A549 (cell line): Measurements from ENCODE around the gene ADH1C. TPM values are rescaled to one million over a fixed set of nuclear protein-coding genes. Genes with fewer than 3 reads are reported as not detected.

Source experiments
- ATAC-seq, 2 experiments: fragments of 200-7000 bp in 1 of 2; fragments of >200 bp in 1 of 2; cut with Nextera tagmentation in 1 of 2; cut with Tn5 transposase in 1 of 2; 3 replicates each; pipeline versions ENCODE4 v1.8.0 to v1.9.1; 2018 to 2020; ENCODE audit warnings: mild to moderate bottlenecking in 1 of 2, moderate library complexity in 1 of 2
- CTCF ChIA-PET: fragments of 300-600 bp; sonication (Branson Sonifier 250); formaldehyde crosslinking; extraction: SDS; loops from one replicate; lab custom pipeline; 2021; ENCODE audit warnings: antibody characterized with exemption, inconsistent platforms; lab: Yijun Ruan, JAX
- POLR2A ChIA-PET: fragments of 350-600 bp; formaldehyde crosslinking; extraction: SDS; loops from one replicate; lab custom pipeline; 2021; ENCODE audit warnings: antibody characterized with exemption, inconsistent platforms; lab: Yijun Ruan, JAX
- DNase-seq, 2 experiments: peaks; one replicate each; pipeline versions ENCODE4 v3.0.0 to v3.0.0-alpha.2; 2011 to 2016; ENCODE audit warnings: low read depth in 1 of 2, low spot score in 1 of 2
- FAIRE-seq: peaks from 2 replicates; lab custom pipeline; 2011; peaks lifted over from hg19 to GRCh38; lab: Jason Lieb, UNC
- H3K27ac ChIP-seq, 2 experiments: fragments of >200 bp; sonication (Bioruptor Twin); formaldehyde crosslinking; 3 replicates each; pipeline ENCODE4 v1.5.1; 2016 to 2017
- H3K4me1 ChIP-seq: fragments of >200 bp; sonication (Bioruptor Twin); formaldehyde crosslinking; 3 replicates; pipeline ENCODE4 v1.6.1; 2016
- H3K4me2 ChIP-seq: fragments of >200 bp; sonication (Bioruptor Twin); formaldehyde crosslinking; 3 replicates; pipeline ENCODE4 v1.6.1; 2016
- H3K4me3 ChIP-seq: fragments of >200 bp; sonication (Bioruptor Twin); formaldehyde crosslinking; 3 replicates; pipeline ENCODE4 v1.5.1; 2016
- H3K9me3 ChIP-seq: fragments of >200 bp; sonication (Bioruptor Twin); formaldehyde crosslinking; 3 replicates; pipeline ENCODE4 v1.6.1; 2016
- ATOH8 ChIP-seq: fragments of 250-450 bp; sonication (Bioruptor Pico); IDR thresholded peaks from 2 replicates; pipeline ENCODE4 v1.5.0; 2020; ENCODE audit warnings: low read depth, mild to moderate bottlenecking, moderate library complexity
- BCL3 ChIP-seq: fragments of >200 bp; sonication (Bioruptor Twin); formaldehyde crosslinking; IDR thresholded peaks from 3 replicates; pipeline ENCODE4 v1.6.1; 2016
- BHLHE40 ChIP-seq: IDR thresholded peaks from 2 replicates; pipeline ENCODE4 v1.6.1; 2012; ENCODE audit warnings: low read depth, low read length, inconsistent platforms
- CEBPB ChIP-seq, 2 experiments: fragments of >200 bp in 1 of 2; sonication (Bioruptor Twin) in 1 of 2; formaldehyde crosslinking in 1 of 2; IDR thresholded peaks; 2 replicates each; pipeline ENCODE4 v1.6.1; 2012 to 2016
- CHD2 ChIP-seq: fragments of 150-350 bp; IDR thresholded peaks from 2 replicates; pipeline ENCODE4 v1.6.1; 2014; ENCODE audit warnings: low read length; ENCODE audit not compliant: partially characterized antibody
- CHD4 ChIP-seq: fragments of 200-600 bp; sonication (generic); IDR thresholded peaks from 2 replicates; pipeline ENCODE4 v1.6.1; 2016; ENCODE audit warnings: antibody characterized with exemption, mild to moderate bottlenecking, borderline replicate concordance
- CTCF ChIP-seq: fragments of >200 bp; sonication (Bioruptor Twin); formaldehyde crosslinking; IDR thresholded peaks from 3 replicates; pipeline ENCODE4 v1.5.1; 2016
- HDAC2 ChIP-seq: fragments of 200-600 bp; sonication (generic); IDR thresholded peaks from 2 replicates; pipeline ENCODE4 v1.6.1; 2016
- HES2 ChIP-seq: fragments of >200 bp; sonication (Bioruptor Twin); formaldehyde crosslinking; IDR thresholded peaks from 2 replicates; pipeline ENCODE4 v1.6.1; 2016
- HEYL ChIP-seq: fragments of 250-450 bp; sonication (Bioruptor Pico); IDR thresholded peaks from 2 replicates; pipeline ENCODE4 v1.8.0; 2021; ENCODE audit warnings: mild to moderate bottlenecking, moderate library complexity
- HOXA7 ChIP-seq: fragments of 250-450 bp; sonication (Bioruptor Pico); IDR thresholded peaks from 2 replicates; pipeline ENCODE4 v1.5.0; 2020; ENCODE audit warnings: mild to moderate bottlenecking, moderate library complexity
- JUNB ChIP-seq: fragments of >200 bp; sonication (Bioruptor Twin); formaldehyde crosslinking; IDR thresholded peaks from 2 replicates; pipeline ENCODE4 v1.6.1; 2016
- MAZ ChIP-seq: fragments of 150-350 bp; IDR thresholded peaks from 2 replicates; pipeline ENCODE4 v1.6.1; 2014; ENCODE audit warnings: antibody characterized with exemption, low read depth, low read length, borderline replicate concordance
- MYC ChIP-seq: IDR thresholded peaks from 2 replicates; pipeline ENCODE4 v1.6.1; 2012; ENCODE audit warnings: mild to moderate bottlenecking, inconsistent platforms, low read length, improper control_type of control experiment, borderline replicate concordance
- NPAS2 ChIP-seq: fragments of 250-450 bp; sonication (Bioruptor Pico); IDR thresholded peaks from 2 replicates; pipeline ENCODE4 v1.8.0; 2022; ENCODE audit warnings: mild to moderate bottlenecking, moderate library complexity, borderline replicate concordance
- NR3C1 ChIP-seq: fragments of >200 bp; sonication (Bioruptor Twin); formaldehyde crosslinking; IDR thresholded peaks from 3 replicates; pipeline ENCODE4 v1.6.1; 2017
- PBX3 ChIP-seq: IDR thresholded peaks from 2 replicates; pipeline ENCODE4 v1.6.1; 2012
- PHF8 ChIP-seq: fragments of 200-600 bp; sonication (generic); IDR thresholded peaks from 2 replicates; pipeline ENCODE4 v1.6.1; 2016; ENCODE audit warnings: low read depth, mild to moderate bottlenecking, antibody characterized with exemption, moderate library complexity, borderline replicate concordance
- POLR2A ChIP-seq: IDR thresholded peaks from 2 replicates; pipeline ENCODE4 v1.6.1; 2012; ENCODE audit warnings: mild to moderate bottlenecking, low read length
- RCOR1 ChIP-seq: fragments of 150-350 bp; IDR thresholded peaks from 2 replicates; pipeline ENCODE4 v1.6.1; 2014; ENCODE audit warnings: antibody characterized with exemption, low read length, low read depth
- ZC3H11A ChIP-seq: fragments of 450-650 bp; IDR thresholded peaks from 2 replicates; pipeline ENCODE4 v1.6.1; 2014; ENCODE audit warnings: antibody characterized with exemption, mild to moderate bottlenecking
- ZFP36 ChIP-seq: fragments of 450-650 bp; IDR thresholded peaks from 2 replicates; pipeline ENCODE4 v1.6.1; 2014; ENCODE audit warnings: borderline replicate concordance; ENCODE audit not compliant: partially characterized antibody
- ZNF302 ChIP-seq: fragments of 250-450 bp; sonication (Bioruptor Pico); IDR thresholded peaks from 2 replicates; pipeline ENCODE4 v1.9.0; 2021; ENCODE audit warnings: inconsistent platforms, mild to moderate bottlenecking, moderate library complexity
- WGBS: methylation state at CpG from one replicate; pipeline ENCODE4 v1.1.6; 2017; ENCODE audit errors: missing lambda C conversion rate; 5-methylcytosine and 5-hydroxymethylcytosine counted together
- polyA plus RNA-seq, 4 experiments: library from polyadenylated mRNA; depleted of rRNA in 3 of 4; stranded (reverse); fragments of >200 nt; fragmentation: RNase III in 1 of 4; extraction: RNeasy Plus Mini Kit Qiagen cat#74134 plus additional on column Dnase treatment in 1 of 4; gene quantifications; 2 replicates in 3 of 4; 3 replicates in 1 of 4; pipeline ENCODE4 v1.2.3, GENCODE V29; 2011 to 2017

Gene ADH1C
- polyA plus RNA-seq, 2 of the 4 experiments (the other 2 are of a cell fraction) = not detected

- FAIRE-seq (no peak), DNase-seq (no peak), ATAC-seq (no peak)
- H3K4me2 ChIP-seq = no peak overlapping the region
- H3K27ac ChIP-seq = no peak overlapping the region
- ChIA-PET POLR2A (no interaction called here), CTCF (interaction anchor here (1.1 kb wide), 1 partner anchor 388 kb away, joined by 3 read pairs; the partner anchor contains the start of gene METAP1)
- TF ChIP-seq POLR2A (no peak), MAZ (no peak), ATOH8 (CRISPR knock-in tag) (no peak)
- 72% methylated on average over 3 of the region's 3 CpGs for WGBS
- H3K4me1 ChIP-seq = no peaks in the 10 kb centered on the region
- no peak overlapping the region for H3K4me3 ChIP-seq
- H3K9me3 ChIP-seq = no peaks in the 10 kb centered on the region
Observed at GRCh38 chr4:99383399-99383798, 30.9 kb upstream of the ADH1C start.

- H3K4me2 ChIP-seq = no peak overlapping the region
- WGBS = 13% methylated on average over 1 of the region's 1 CpG
- no peaks in the 10 kb centered on the region for H3K9me3 ChIP-seq
- FAIRE-seq (no peak), DNase-seq (no peak), ATAC-seq (no peak)
- no peak overlapping the region for H3K4me3 ChIP-seq
- H3K27ac ChIP-seq = no peak overlapping the region
- ChIA-PET POLR2A (no interaction called here), CTCF (interaction anchor here (1.1 to 1.4 kb wide), 2 partner anchors 80 to 387 kb away, joined by 3 read pairs; partner anchors contain the start of gene METAP1)
- TF ChIP-seq ZFP36 (no peak), MYC (no peak), RCOR1 (no peak), MAZ (no peak), CHD2 (no peak), NR3C1 (no peak), HDAC2 (no peak), POLR2A (no peak), PHF8 (no peak), CEBPB (IDR thresholded peaks at IDR 0.05) (no peak), JUNB (no peak), BCL3 (no peak), HEYL (CRISPR knock-in tag) (no peak)
- H3K4me1 ChIP-seq = no peaks in the 10 kb centered on the region
Observed at GRCh38 chr4:99382745-99383360, 30.3 kb upstream of the ADH1C start.

- POLR2A ChIA-PET = no interaction called here
- Histone ChIP-seq H3K27ac (no peak overlapping the region), H3K9me3 (no peaks in the 10 kb centered on the region), H3K4me2 (no peak overlapping the region), H3K4me3 (no peak overlapping the region), H3K4me1 (no peaks in the 10 kb centered on the region)
- FAIRE-seq (no peak), DNase-seq (no peak), ATAC-seq (no peak)
- TF ChIP-seq ZC3H11A = no peak
- no peak for TF ChIP-seq NPAS2
- TF ChIP-seq ZNF302 (CRISPR knock-in tag) = no peak
- no peak for TF ChIP-seq HOXA7 (CRISPR knock-in tag)
- no peak for TF ChIP-seq PBX3
- TF ChIP-seq CTCF = no peak
- no peak for TF ChIP-seq BHLHE40
- no peak for TF ChIP-seq CHD4
- TF ChIP-seq ATOH8 (CRISPR knock-in tag) = no peak
- no peak for TF ChIP-seq ZFP36
- TF ChIP-seq HES2 = no peak
- TF ChIP-seq RCOR1 = no peak
- CTCF ChIA-PET = interaction anchor here (1.4 kb wide), 1 partner anchor 81 kb away, joined by 3 read pairs; no protein-coding TSS in a partner anchor
- WGBS = 4% methylated on average over 1 of the region's 1 CpG
Observed at GRCh38 chr4:99381588-99382175, 29.1 kb upstream of the ADH1C start.
